ENCODE measurements around the gene ZNF217. TPM values are rescaled to one million over a fixed set of nuclear protein-coding genes. Genes with fewer than 3 reads are reported as not detected.
"Not testable (repeated sequence)": the region's sequence is repeated elsewhere in the genome, so short reads cannot be mapped to it uniquely, and the experiment has no call there.

ZNF217 gene
- total RNA-seq, 1 donor from 2014 or later: 8.0 TPM

GRCh38 chr20:53589321-53590065 is 4.1 kb downstream of the ZNF217 start:
- ATAC-seq; DNase-seq; intact Hi-C loops (cut with micrococcal nuclease): not testable (repeated sequence)

GRCh38 chr20:53587157-53587703 is 6.4 kb downstream of the ZNF217 start:
- DNase-seq; intact Hi-C loops (cut with micrococcal nuclease); ATAC-seq: not testable (repeated sequence)

- DNase-seq (no peak), ATAC-seq (no peak)
- intact Hi-C loops (cut with micrococcal nuclease): no loop called here
Measured at GRCh38 chr20:53586640-53587039, 7.0 kb downstream of the ZNF217 start.

GRCh38 chr20:53585910-53586309 is 7.7 kb downstream of the ZNF217 start:
- ATAC-seq; DNase-seq; intact Hi-C loops (cut with micrococcal nuclease): not testable (repeated sequence)

GRCh38 chr20:53585004-53585569 is 8.6 kb downstream of the ZNF217 start:
- DNase-seq; intact Hi-C loops (cut with micrococcal nuclease); ATAC-seq: not testable (repeated sequence)

- DNase-seq; ATAC-seq; intact Hi-C loops (cut with micrococcal nuclease): not testable (repeated sequence)
Measured at GRCh38 chr20:53584550-53584913, 9.1 kb downstream of the ZNF217 start.

GRCh38 chr20:53583660-53584549 is 9.7 kb downstream of the ZNF217 start:
- DNase-seq; ATAC-seq; intact Hi-C loops (cut with micrococcal nuclease): not testable (repeated sequence)

- DNase-seq (no peak), ATAC-seq (peak; percentile 63)
- intact Hi-C loops (cut with micrococcal nuclease): no loop called here
Measured at GRCh38 chr20:53582574-53583351, 10.9 kb downstream of the ZNF217 start.

GRCh38 chr20:53582251-53582570 is 11.4 kb downstream of the ZNF217 start:
- intact Hi-C loops (cut with micrococcal nuclease): no loop called here
- no peak for DNase-seq
- ATAC-seq: no peak

- intact Hi-C loops (cut with micrococcal nuclease): no loop called here
- DNase-seq (no peak), ATAC-seq (no peak)
Measured at GRCh38 chr20:53581444-53582250, 12.0 kb downstream of the ZNF217 start.

GRCh38 chr20:53580376-53581111 is 13.1 kb downstream of the ZNF217 start:
- intact Hi-C loops (cut with micrococcal nuclease): no loop called here
- ATAC-seq (no peak), DNase-seq (no peak)

- ATAC-seq: peak; percentile 16
Measured at GRCh38 chr20:53579581-53580375, 13.9 kb downstream of the ZNF217 start.

GRCh38 chr20:53579266-53579580 is 14.4 kb downstream of the ZNF217 start:
- intact Hi-C loops (cut with micrococcal nuclease): loop anchor here (5.0 kb wide), 1 partner anchor 363 kb away; no protein-coding TSS in a partner anchor
- ATAC-seq (peak; percentile 6), DNase-seq (no peak)

More at GRCh38 chr20:53579581-53580375, 13.9 kb downstream of the ZNF217 start:
- intact Hi-C loops (cut with micrococcal nuclease): loop anchor here (5.0 kb wide), 1 partner anchor 363 kb away; no protein-coding TSS in a partner anchor
- no peak for DNase-seq

GRCh38 chr20:53578492-53579222 is 15.0 kb downstream of the ZNF217 start:
- intact Hi-C loops (cut with micrococcal nuclease): loop anchor here (5.0 kb wide), 1 partner anchor 364 kb away; no protein-coding TSS in a partner anchor
- DNase-seq: no peak
- peak; percentile 77 for ATAC-seq

GRCh38 chr20:53576586-53577318 is 16.9 kb downstream of the ZNF217 start:
- intact Hi-C loops (cut with micrococcal nuclease): loop anchor here (5.0 kb wide), 1 partner anchor 366 kb away; no protein-coding TSS in a partner anchor
- no peak for ATAC-seq
- no peak for DNase-seq
